A673 (cell line): ENCODE results near the gene DDX19B. TPM values are rescaled to one million over a fixed set of nuclear protein-coding genes. Genes with fewer than 3 reads are reported as not detected.

ENCODE experiments used
- BruUV-seq: library from RNA; stranded (reverse); fragments of 400-500 nt; replicated peaks from 2 replicates; lab custom pipeline; 2021; lab: Mats Ljungman, UMichigan
- CTCF ChIA-PET: fragments of 300-600 bp; sonication (Branson Sonifier 250); formaldehyde crosslinking; loops from one replicate; lab custom pipeline; 2022; ENCODE audit warnings: antibody characterized with exemption; lab: Charles Lee
- POLR2A ChIA-PET: fragments of 300-600 bp; sonication (Branson Sonifier 250); formaldehyde crosslinking; loops from one replicate; lab custom pipeline; 2022; ENCODE audit warnings: antibody characterized with exemption; ENCODE audit not compliant: low non-redundant PET; lab: Charles Lee
- DNase-seq: peaks from one replicate; pipeline ENCODE4 v3.0.0-alpha.2; 2015; ENCODE audit warnings: low spot score
- H3K27ac ChIP-seq: fragments of 200-600 bp; sonication (generic); 2 replicates; pipeline ENCODE4 v1.5.1; 2016; ENCODE audit warnings: mixed run types, low read depth, mild to moderate bottlenecking, mixed read lengths, antibody characterized with exemption, low read length; ENCODE audit not compliant: poor library complexity, severe bottlenecking
- H3K27me3 ChIP-seq: fragments of 200-600 bp; sonication (generic); replicated peaks from 2 replicates; pipeline ENCODE4 v1.6.1; 2017; ENCODE audit warnings: mixed run types, low read depth, mild to moderate bottlenecking, mixed read lengths, antibody characterized with exemption, low read length; ENCODE audit not compliant: insufficient read depth, poor library complexity
- H3K36me3 ChIP-seq: fragments of 200-600 bp; sonication (generic); 2 replicates; pipeline ENCODE4 v1.6.1; 2016; ENCODE audit warnings: mixed run types, mild to moderate bottlenecking, mixed read lengths, antibody characterized with exemption, low read length; ENCODE audit not compliant: insufficient read depth, poor library complexity, severe bottlenecking
- H3K4me1 ChIP-seq: fragments of 200-600 bp; sonication (generic); 2 replicates; pipeline ENCODE4 v1.6.1; 2017; ENCODE audit warnings: mixed run types, mild to moderate bottlenecking, mixed read lengths, antibody characterized with exemption, low read length; ENCODE audit not compliant: insufficient read depth, poor library complexity, severe bottlenecking
- H3K4me3 ChIP-seq: fragments of 200-600 bp; sonication (generic); 2 replicates; pipeline ENCODE4 v1.5.1; 2016; ENCODE audit warnings: low read depth, mixed run types, mild to moderate bottlenecking, mixed read lengths, low read length; ENCODE audit not compliant: poor library complexity, severe bottlenecking
- H3K9me3 ChIP-seq: fragments of 200-600 bp; sonication (generic); 2 replicates; pipeline ENCODE4 v1.6.1; 2016; ENCODE audit warnings: mixed run types, low read depth, mild to moderate bottlenecking, mixed read lengths, antibody characterized with exemption, low read length; ENCODE audit not compliant: poor library complexity, severe bottlenecking
- EZH2 ChIP-seq: fragments of 200-600 bp; sonication (generic); IDR thresholded peaks from 2 replicates; pipeline ENCODE4 v1.6.1; 2017; ENCODE audit warnings: borderline replicate concordance, low read depth, mild to moderate bottlenecking, mixed read lengths, antibody characterized with exemption, low read length; ENCODE audit not compliant: poor library complexity, severe bottlenecking
- intact Hi-C: fragments of 100-400 bp; cut with micrococcal nuclease; formaldehyde crosslinking; loops from one replicate; pipeline ENCODE4 v1.10.0; 2022; ENCODE audit not compliant: unreplicated experiment
- total RNA-seq: library from RNA; stranded (reverse); gene quantifications from 2 replicates; pipeline ENCODE4 v1.2.3, GENCODE V29; 2021
- TF ChIP-seq, protein P1 (sequence below): fragments of 300-800, 200-600 bp; sonication (generic); conservative IDR thresholded peaks from 2 replicates; pipeline ENCODE4 v1.5.1; 2017; ENCODE audit warnings: low read depth, mild to moderate bottlenecking, antibody characterized with exemption, low read length, moderate library complexity, mixed read lengths

The DDX19B gene
- total RNA-seq, 1 experiment from 2014 or later = 37.6 TPM

DNA sequence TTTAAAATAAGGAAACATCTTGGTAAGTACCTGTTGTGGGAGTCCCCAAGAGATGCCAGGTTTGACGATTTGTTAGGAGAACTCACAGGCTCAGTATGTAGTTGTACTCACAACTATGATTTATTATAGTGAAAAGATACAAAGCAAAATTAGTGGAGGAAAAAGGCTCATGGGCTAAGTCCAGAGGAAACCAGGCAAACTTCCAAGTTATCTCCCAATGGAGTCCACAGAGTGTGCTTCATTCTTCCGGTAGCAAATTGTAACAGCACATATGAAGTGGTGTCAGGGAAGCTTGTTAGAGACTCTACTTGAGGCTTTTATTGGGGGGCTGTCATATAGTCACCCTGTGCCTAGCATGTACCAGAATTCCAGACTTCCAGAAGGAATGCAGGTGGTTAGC is 50.0 kb downstream of the DDX19B start:
- intact Hi-C loops = no loop called here
- H3K27ac ChIP-seq = no peak overlapping the region
- no peaks in the 10 kb centered on the region for H3K27me3 ChIP-seq
- ChIA-PET POLR2A (interaction anchor here (0.6 kb wide), 1 partner anchor 30 kb away, joined by 4 read pairs; no protein-coding TSS in a partner anchor), CTCF (no interaction called here)
- no peak overlapping the region for H3K4me3 ChIP-seq
- peaks cover 13% of the 10 kb centered on the region for H3K4me1 ChIP-seq
- H3K36me3 ChIP-seq = peaks cover 23% of the 10 kb centered on the region
- no peak for DNase-seq
- no peak for TF ChIP-seq EZH2
- TF ChIP-seq, protein P1, sequence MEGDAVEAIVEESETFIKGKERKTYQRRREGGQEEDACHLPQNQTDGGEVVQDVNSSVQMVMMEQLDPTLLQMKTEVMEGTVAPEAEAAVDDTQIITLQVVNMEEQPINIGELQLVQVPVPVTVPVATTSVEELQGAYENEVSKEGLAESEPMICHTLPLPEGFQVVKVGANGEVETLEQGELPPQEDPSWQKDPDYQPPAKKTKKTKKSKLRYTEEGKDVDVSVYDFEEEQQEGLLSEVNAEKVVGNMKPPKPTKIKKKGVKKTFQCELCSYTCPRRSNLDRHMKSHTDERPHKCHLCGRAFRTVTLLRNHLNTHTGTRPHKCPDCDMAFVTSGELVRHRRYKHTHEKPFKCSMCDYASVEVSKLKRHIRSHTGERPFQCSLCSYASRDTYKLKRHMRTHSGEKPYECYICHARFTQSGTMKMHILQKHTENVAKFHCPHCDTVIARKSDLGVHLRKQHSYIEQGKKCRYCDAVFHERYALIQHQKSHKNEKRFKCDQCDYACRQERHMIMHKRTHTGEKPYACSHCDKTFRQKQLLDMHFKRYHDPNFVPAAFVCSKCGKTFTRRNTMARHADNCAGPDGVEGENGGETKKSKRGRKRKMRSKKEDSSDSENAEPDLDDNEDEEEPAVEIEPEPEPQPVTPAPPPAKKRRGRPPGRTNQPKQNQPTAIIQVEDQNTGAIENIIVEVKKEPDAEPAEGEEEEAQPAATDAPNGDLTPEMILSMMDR = no peak
- no peaks in the 10 kb centered on the region for H3K9me3 ChIP-seq
- no TSS peak for BruUV-seq

DNA sequence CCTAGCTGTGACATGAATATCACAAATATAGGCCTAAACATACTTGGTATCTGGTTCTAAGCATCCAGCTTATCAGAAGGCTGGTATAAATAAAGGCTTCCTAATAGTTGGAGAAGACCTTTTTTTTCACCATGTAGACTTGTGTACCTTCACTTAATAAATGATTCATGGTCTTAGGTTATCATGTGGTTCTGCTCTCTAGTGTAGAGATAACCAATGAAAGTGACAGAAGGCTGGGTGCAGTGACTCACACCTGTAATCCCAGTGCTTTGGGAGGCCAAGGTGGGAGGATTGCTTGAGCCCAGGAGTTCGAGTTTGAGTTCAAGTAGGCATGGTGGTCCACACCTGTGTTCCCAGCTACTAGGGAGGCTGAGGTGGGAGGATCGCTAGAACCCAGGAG is 50.8 kb downstream of the DDX19B start:
- intact Hi-C loops = no loop called here
- H3K27ac ChIP-seq = no peak overlapping the region
- peaks cover 28% of the 10 kb centered on the region for H3K36me3 ChIP-seq
- peaks cover 13% of the 10 kb centered on the region for H3K4me1 ChIP-seq
- ChIA-PET CTCF (no interaction called here), POLR2A (interaction anchor here (0.6 kb wide), 2 partner anchors 29 to 78 kb away, joined by 3 to 4 read pairs; no protein-coding TSS in a partner anchor)
- TF ChIP-seq, protein P1 = no peak
- no peak for TF ChIP-seq EZH2
- no TSS peak for BruUV-seq
- H3K9me3 ChIP-seq = no peaks in the 10 kb centered on the region
- DNase-seq = no peak
- no peaks in the 10 kb centered on the region for H3K27me3 ChIP-seq
- H3K4me3 ChIP-seq = no peak overlapping the region

DNA sequence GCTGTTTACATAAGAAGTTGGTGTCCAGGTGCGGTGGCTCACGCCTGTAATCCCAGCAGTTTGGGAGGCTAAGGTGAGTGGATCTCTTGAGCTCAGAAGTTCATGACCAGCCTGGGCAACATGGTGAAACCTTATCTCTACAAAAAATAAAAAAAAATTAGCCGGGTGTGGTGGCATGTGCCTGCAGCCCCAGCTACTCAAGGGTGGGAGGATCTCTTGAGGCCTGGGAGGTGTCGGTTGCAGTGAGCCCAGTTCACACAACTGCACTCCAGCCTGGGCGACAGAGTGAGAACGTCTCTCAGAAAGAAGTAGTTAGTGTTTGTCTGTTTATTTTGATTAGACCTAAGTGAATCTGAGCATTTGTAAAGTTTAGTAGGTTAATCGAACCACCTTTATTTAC is 60.6 kb downstream of the DDX19B start:
- DNase-seq = no peak
- H3K27me3 ChIP-seq = no peaks in the 10 kb centered on the region
- H3K9me3 ChIP-seq = no peaks in the 10 kb centered on the region
- intact Hi-C loops = no loop called here
- H3K4me1 ChIP-seq = no peaks in the 10 kb centered on the region
- no peak overlapping the region for H3K27ac ChIP-seq
- H3K4me3 ChIP-seq = no peak overlapping the region
- TF ChIP-seq, protein P1 = no peak
- no peak for TF ChIP-seq EZH2
- BruUV-seq = no TSS peak
- CTCF ChIA-PET = no interaction called here
- POLR2A ChIA-PET = no interaction called here
- H3K36me3 ChIP-seq = peaks cover 76% of the 10 kb centered on the region
